Measurements from ENCODE around the gene KCND2.
"Not testable (repeated sequence)": the region's sequence is repeated elsewhere in the genome, so short reads cannot be mapped to it uniquely, and the experiment has no call there.

The KCND2 gene

DNA sequence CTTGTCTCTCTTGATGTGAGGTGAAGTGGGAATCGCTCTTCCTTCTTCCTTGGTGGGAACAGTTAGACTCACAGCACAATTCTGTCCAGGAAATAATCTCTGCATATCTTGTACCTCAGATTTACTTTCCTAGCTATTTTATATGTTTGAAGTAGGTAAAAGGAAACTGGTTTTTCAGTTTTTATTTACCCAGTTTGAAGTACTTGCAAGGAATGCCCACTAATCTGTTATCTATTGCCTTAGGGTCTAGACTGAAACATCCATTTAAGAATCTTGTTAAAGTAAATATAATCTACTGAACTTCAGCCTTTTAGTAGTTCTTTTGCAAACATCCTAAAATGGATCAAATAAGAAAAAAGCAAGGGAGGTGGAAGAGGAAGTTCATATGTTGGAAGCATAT lies 229.8 kb downstream of the KCND2 start:
- DNase-seq, result no peak

DNA sequence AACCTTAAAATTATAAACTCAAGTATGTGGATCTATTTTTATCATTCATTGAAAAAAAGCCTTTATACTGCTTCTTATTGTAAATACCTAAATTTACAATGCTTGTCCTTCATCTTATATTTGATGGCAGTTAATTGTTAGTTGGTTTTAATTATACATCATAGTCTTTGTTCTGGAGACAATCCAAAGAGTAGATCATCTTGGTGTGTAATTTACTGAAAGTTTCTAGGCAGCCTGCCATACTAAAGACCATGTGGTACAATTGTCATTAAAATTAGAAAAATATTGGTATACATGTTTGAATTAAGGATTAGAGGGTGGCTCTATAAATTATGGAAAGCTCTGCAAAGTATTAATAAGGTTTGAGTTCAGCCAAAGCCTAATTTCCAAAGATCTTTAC lies 231.4 kb downstream of the KCND2 start:
- no peak for DNase-seq

DNA sequence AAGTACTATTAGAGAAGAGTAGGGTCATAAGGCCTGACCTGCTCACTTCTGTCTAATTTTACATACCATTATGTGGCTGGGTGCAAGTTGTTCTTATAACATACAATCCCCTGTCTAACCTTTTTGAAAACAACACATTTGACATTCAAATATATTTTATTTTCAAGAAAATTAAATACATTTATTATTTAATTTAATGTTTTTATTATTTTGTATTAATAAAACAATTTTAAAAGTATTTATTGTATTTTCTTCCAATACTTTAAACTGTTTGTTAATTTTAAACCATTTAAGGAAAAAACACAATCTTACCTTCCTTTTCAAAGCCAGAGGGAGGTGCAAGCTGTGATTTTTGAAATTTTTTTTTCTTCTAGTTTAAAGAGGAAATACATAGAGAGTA lies 232.8 kb downstream of the KCND2 start:
- DNase-seq, result no peak

- no peak for DNase-seq
Measured at GRCh38 chr7:120512701-120513100, 239.7 kb downstream of the KCND2 start.

DNA sequence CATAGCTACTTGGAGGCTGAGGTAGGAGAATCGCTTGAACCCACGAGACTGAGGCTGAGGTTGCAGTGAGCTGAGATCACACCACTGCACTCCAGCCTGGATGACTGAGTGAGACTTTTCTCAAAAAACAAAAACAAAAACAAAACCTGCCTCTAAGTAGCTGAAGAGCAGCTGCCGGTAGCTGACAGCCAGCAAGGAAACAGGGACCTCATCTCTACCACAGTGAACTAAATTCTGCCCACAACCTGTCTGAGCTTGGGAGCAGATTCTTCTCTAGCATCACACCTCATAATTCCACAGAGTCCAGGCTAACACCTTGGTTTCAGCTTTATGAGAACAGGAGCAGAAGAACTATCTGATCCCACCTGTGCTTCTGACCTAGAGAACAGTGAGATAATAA lies 246.2 kb downstream of the KCND2 start:
- no peak for DNase-seq

GRCh38 chr7:120521761-120522737 lies 249.1 kb downstream of the KCND2 start:
- DNase-seq, result no peak

GRCh38 chr7:120523985-120524384 lies 251.0 kb downstream of the KCND2 start:
- no peak for DNase-seq

GRCh38 chr7:120526902-120527509 lies 254.0 kb downstream of the KCND2 start:
- DNase-seq, result no peak

DNA sequence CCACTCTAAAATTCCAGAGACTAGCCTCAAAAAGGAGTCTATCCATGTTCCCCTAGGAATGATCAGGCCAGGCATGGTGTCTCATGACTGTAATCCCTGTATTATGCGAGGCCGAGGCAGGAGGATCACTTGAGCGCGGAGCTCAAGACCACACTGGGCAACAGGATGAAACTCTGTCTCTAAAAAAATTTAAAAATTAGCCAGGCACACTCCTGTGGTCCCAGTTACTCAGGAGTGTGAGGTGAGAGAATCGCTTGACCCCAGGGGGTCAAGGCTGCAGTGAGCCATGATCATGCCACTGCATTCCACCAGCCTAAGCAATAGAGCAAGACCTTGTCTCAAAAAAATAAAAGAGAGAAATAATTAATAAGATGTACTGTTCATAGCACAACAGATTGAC lies 256.8 kb downstream of the KCND2 start:
- DNase-seq, result no peak

GRCh38 chr7:120538335-120538734 lies 265.4 kb downstream of the KCND2 start:
- DNase-seq, result no peak

DNA sequence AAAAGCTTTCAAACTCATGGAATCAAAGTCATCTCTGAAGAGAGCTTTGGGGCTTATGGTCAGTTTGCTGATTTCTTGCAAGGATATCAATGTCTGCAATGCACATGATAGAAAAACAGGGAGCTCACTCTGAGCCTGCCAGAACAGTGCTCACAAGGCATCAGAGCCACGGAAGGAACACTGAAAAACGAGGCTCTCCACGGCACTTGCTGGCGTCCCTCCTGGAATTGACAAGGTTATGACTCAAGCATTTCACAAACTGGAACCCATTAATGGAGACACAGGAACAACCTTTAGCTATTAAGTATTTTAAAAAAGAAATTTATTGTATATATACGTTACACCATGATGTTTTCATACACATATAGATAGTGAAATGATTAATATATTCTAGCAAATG lies 266.3 kb downstream of the KCND2 start:
- DNase-seq, result no peak

- no peak for DNase-seq
Measured at GRCh38 chr7:120547605-120548004, 274.6 kb downstream of the KCND2 start.

DNA sequence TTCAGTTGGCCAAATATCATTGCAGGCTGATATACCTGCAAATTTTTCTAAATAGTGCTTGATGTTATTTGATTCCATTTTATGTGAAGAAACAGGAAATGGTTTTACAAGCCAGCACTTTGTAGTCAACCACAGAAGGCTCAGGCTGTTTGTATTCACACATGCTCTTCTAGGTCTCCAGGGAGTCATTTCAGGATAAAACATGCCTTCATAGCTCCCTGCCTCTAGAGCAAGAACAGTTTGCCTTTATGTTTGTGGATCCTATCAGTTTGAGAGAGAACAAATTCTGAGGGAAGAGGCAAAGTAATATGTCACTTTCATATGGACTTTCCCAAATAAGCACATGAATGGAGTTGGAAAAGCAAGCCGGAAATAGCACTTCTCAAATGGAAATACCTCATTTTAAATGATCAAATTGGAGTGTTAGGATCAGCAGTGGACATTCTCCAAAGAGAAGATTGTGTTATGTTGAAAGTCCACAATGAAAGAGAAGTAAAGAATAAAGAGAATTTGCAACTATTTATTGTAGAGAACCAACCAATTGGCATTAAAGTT lies 277.6 kb downstream of the KCND2 start:
- DNase-seq, result no peak

DNA sequence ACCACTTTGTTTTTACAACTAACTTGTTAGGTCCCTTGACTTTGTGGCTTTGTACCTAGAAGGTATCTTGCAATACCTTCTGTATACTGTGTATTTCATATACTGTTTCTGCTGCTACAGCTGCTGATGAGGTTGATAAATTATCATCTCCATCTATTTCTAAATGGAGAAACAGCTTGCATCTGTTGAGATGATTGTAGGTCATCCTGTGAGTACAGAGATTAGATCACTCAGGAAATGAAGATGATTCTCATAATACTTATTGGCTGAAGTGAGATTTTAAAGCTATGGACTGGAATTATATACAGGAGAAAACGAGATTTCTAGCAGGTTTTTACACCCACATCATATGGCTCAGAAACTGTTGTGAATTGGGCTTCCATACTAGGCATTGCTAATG lies 280.5 kb downstream of the KCND2 start:
- DNase-seq, result no peak

- no peak for DNase-seq
Measured at GRCh38 chr7:120554960-120555571, 282.1 kb downstream of the KCND2 start.

GRCh38 chr7:120564145-120564544 lies 291.2 kb downstream of the KCND2 start:
- DNase-seq, result no peak

GRCh38 chr7:120567204-120567603 lies 294.2 kb downstream of the KCND2 start:
- no peak for DNase-seq

GRCh38 chr7:120578657-120579056 lies 305.7 kb downstream of the KCND2 start:
- not testable (repeated sequence) for DNase-seq

DNA sequence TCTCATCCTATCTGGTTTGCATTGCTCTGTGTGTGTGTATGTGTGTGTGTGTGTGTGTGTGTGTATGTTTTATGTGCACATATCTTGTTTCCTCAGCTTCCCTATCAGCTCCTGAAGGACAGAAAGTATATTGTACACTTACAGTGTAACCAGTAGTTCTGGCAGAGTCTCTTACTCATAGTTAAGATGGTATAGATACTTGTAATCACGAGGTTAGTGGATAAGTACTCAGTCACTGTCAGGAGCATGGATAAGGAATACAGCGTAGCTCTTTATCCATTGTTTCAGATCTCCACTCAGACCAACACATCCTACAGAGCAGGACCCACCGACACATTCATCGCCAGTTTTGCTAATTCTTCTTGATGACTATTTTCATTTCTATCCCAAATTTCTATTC lies 309.9 kb downstream of the KCND2 start:
- no peak for DNase-seq

DNA sequence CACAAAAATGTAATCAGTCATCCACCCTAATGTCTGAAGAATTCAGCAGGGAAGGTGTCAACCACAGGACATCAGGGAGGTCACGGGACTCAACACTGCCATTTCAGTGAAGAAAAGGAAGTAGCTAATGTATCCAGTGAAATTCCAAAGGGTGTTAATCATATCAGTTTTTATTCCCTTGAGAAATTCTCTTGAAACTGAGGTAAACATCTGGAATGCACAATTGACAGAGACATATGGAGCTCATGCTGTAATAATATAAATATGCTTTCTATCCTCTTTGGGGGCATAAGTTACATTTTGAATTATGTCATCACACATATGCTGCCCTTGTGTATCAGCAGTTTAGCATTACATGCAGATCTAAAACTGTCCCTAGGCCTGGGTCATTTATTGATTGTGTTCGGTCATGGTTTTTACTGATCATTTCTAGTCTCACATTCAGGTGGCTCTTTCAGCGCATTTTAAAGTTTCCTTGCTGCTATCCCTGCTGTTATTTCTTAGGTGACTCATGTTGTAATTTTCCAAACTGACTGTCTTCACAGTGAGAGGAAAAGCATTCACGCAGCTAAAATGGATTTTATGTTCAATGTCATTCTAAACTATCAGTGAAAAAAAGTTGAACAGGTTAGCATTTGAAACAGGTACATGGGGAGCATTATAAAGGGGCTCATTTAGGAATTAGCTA lies 311.1 kb downstream of the KCND2 start:
- DNase-seq, result no peak

- DNase-seq, result no peak
Measured at GRCh38 chr7:120586571-120586970, 313.6 kb downstream of the KCND2 start.

DNA sequence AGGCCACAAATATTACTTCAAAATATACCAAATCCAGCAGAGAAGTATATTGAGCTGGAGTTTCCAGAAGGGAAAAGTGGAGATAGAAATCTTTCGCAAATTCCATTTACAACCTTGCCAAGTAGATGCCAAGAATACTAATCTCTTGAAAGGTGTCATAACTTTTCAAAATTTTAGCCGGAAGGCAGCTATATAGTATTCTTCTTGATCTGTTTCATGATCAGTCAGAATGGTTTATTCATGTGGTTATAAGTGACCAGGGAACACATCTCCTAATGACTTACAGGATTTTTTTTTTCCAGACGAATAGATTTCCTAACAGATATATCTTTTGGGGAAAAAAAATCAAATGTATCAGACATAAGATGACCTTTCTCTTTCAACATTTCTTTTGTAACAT lies 314.3 kb downstream of the KCND2 start:
- no peak for DNase-seq

GRCh38 chr7:120588416-120588815 lies 315.4 kb downstream of the KCND2 start:
- DNase-seq, result no peak

Data from CD4-positive, alpha-beta T cell treated with Interleukin-10 for 1 hour (primary cell).